Gastrocnemius medialis (tissue), 4 donors: ENCODE data around the gene RBPJ. TPM values are rescaled to one million over a fixed set of nuclear protein-coding genes. Genes with fewer than 3 reads are reported as not detected.

Experiments
- ATAC-seq, 2 donors: fragments of 150-250 bp; one replicate each; pipeline ENCODE4 v1.9.1; 2016
- DNase-seq, 2 donors: peaks; one replicate each; pipeline ENCODE4 v3.0.0-alpha.2; 2019
- H3K27ac ChIP-seq, 4 donors: fragments of 200-600 bp; sonication (generic); 1 replicate in 1 of 4; 2 replicates in 3 of 4; pipeline ENCODE4 v1.5.1; 2016 to 2018; ENCODE audit warnings: mild to moderate bottlenecking in 2 of 4, moderate library complexity in 1 of 4
- H3K27me3 ChIP-seq, 3 donors: fragments of 200-600 bp; sonication (generic) in 2 of 3; 1 replicate in 1 of 3; 2 replicates in 2 of 3; pipeline versions ENCODE4 v1.5.1 to v1.6.0; 2016 to 2019; ENCODE audit warnings: mild to moderate bottlenecking in 1 of 3, moderate library complexity in 1 of 3
- H3K36me3 ChIP-seq, 2 donors: fragments of 200-600 bp; sonication (generic) in 1 of 2; one replicate each; pipeline ENCODE4 v1.5.1; 2017 to 2018
- H3K4me1 ChIP-seq, 2 donors: fragments of 200-600 bp; sonication (generic) in 1 of 2; one replicate each; pipeline ENCODE4 v1.5.1; 2016 to 2017; ENCODE audit warnings: mild to moderate bottlenecking in 2 of 2
- H3K4me3 ChIP-seq, 4 donors: fragments of 200-600 bp; sonication (generic) in 3 of 4; 1 replicate in 1 of 4; 2 replicates in 3 of 4; pipeline ENCODE4 v1.5.1; 2016 to 2019; ENCODE audit warnings: mild to moderate bottlenecking in 2 of 4
- H3K9me3 ChIP-seq, 3 donors: fragments of 200-600 bp; sonication (generic) in 2 of 3; 1 replicate in 1 of 3; 2 replicates in 2 of 3; pipeline ENCODE4 v1.5.1; 2016 to 2019
- CTCF ChIP-seq, 5 experiments: fragments of 450-650 bp in 3 of 5; fragments of 200-600 bp in 2 of 5; sonication (generic) in 2 of 5; IDR thresholded peaks in 4 of 5; conservative IDR thresholded peaks in 1 of 5; 1 replicate in 4 of 5; 2 replicates in 1 of 5; pipeline ENCODE4 v1.5.1; 2016 to 2019; ENCODE audit warnings: antibody characterized with exemption in 5 of 5, mild to moderate bottlenecking in 3 of 5, moderate library complexity in 3 of 5
- POLR2A ChIP-seq, 2 donors: fragments of 450-650 bp; IDR thresholded peaks; one replicate each; pipeline ENCODE4 v1.6.1; 2017; ENCODE audit warnings: antibody characterized with exemption in 2 of 2, mild to moderate bottlenecking in 2 of 2, moderate library complexity in 2 of 2
- in situ Hi-C, 4 donors: fragments of 200-750 bp; cut with MboI; loops; one replicate each; pipeline versions ENCODE4 v1.15.0 to v1.8.0; 2017; ENCODE audit warnings: low sequenced_read_pairs in 4 of 4
- intact Hi-C: fragments of 100-400 bp; cut with DNase I; formaldehyde crosslinking; loops from one replicate; pipeline ENCODE4 v1.15.1; 2023; ENCODE audit warnings: low total_unique reads
- total RNA-seq, 4 donors: library from RNA; depleted of rRNA; stranded (reverse); fragments of >200 nt; gene quantifications; one replicate each; pipeline versions ENCODE4 v1.1.0 to v1.2.3, GENCODE V29; 2016

RBPJ gene
- total RNA-seq, 4 donors from 2014 or later = 22.8 to 73.3 (median 37.1) TPM

GRCh38 chr4:26441102-26441501, 120.3 kb downstream of the RBPJ start:
- Histone ChIP-seq H3K36me3 (peaks cover 0 to 5% of the 10 kb centered on the region in 2 donors), H3K27me3 (no peaks in the 10 kb centered on the region), H3K9me3 (no peaks in the 10 kb centered on the region), H3K27ac (no peak overlapping the region), H3K4me1 (peaks cover 5 to 8% of the 10 kb centered on the region in 2 donors), H3K4me3 (no peak overlapping the region)
- DNase-seq = no peak
- in situ Hi-C loops (no loop called here), intact Hi-C loops (no loop called here)
- ATAC-seq = no peak
- TF ChIP-seq CTCF (IDR thresholded peaks at IDR 0.05 in 4 of 5, conservative IDR thresholded peaks at IDR 0.05 in 1 of 5) (no peak), POLR2A (IDR thresholded peaks at IDR 0.05) (no peak)

- TF ChIP-seq CTCF (IDR thresholded peaks at IDR 0.05 in 4 of 5, conservative IDR thresholded peaks at IDR 0.05 in 1 of 5) (no peak), POLR2A (IDR thresholded peaks at IDR 0.05) (no peak)
- H3K4me1 ChIP-seq = peaks cover 5 to 8% of the 10 kb centered on the region in 2 donors
- ATAC-seq = no peak
- no peaks in the 10 kb centered on the region for H3K9me3 ChIP-seq
- intact Hi-C loops (no loop called here), in situ Hi-C loops (no loop called here)
- H3K27ac ChIP-seq = no peak overlapping the region
- DNase-seq = no peak
- H3K27me3 ChIP-seq = no peaks in the 10 kb centered on the region
- H3K4me3 ChIP-seq = no peak overlapping the region
- no peaks in the 10 kb centered on the region for H3K36me3 ChIP-seq
Observed at GRCh38 chr4:26441771-26442170, 121.0 kb downstream of the RBPJ start.

DNA sequence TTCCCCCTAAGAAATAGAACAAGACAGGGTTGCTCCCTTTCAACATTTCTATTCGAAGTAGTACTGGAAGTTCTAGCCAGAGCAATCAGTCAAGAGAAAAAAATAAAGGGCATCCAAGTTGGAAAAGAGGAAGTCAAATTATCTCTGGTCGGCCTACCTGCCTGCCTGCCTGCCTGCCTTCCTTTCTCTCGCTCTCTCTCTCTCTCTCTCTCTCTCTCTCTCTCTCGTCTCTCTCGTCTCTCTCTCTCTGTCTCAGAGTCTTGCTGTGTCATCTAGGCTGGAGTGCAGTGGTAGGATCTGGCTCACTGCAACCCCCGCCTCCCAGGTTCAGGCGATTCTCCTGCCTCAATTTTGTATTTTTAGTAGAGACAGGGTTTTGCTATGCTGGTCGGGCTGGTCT, 126.6 kb downstream of the RBPJ start:
- Histone ChIP-seq H3K27ac (no peak overlapping the region), H3K4me1 (no peaks in the 10 kb centered on the region), H3K9me3 (no peaks in the 10 kb centered on the region), H3K36me3 (no peaks in the 10 kb centered on the region), H3K27me3 (no peaks in the 10 kb centered on the region), H3K4me3 (no peak overlapping the region)
- in situ Hi-C loops (no loop called here), intact Hi-C loops (no loop called here)
- TF ChIP-seq CTCF (IDR thresholded peaks at IDR 0.05 in 4 of 5, conservative IDR thresholded peaks at IDR 0.05 in 1 of 5) = no peak
- no peak for TF ChIP-seq POLR2A (IDR thresholded peaks at IDR 0.05)
- DNase-seq = no peak
- no peak for ATAC-seq

DNA sequence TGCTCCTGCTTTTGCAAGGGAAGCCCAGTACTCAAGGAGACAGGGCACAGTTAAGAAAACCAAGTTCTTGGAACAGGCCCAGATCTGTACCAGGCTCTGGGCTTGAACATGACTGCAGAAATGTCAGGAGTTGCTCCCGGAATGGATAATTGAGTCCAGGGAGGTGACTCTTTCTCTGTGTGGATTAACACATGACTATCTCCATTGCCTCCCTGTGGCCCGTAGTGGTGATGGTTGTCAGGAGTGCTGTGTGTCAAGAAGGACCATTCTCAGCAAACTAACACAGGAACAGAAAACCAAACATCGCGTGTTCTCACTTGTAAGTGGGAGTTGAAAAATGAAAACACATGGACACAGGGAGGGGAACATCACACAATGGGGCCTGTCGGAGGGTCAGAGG, 129.6 kb downstream of the RBPJ start:
- DNase-seq (no peak), ATAC-seq (no peak)
- H3K9me3 ChIP-seq = no peaks in the 10 kb centered on the region
- TF ChIP-seq CTCF (IDR thresholded peaks at IDR 0.05 in 4 of 5, conservative IDR thresholded peaks at IDR 0.05 in 1 of 5) (no peak), POLR2A (IDR thresholded peaks at IDR 0.05) (no peak)
- intact Hi-C loops (no loop called here), in situ Hi-C loops (loop anchor here (10.0 to 25.0 kb wide), 5 partner anchors 112 to 562 kb away; no protein-coding TSS in a partner anchor)
- no peak overlapping the region for H3K4me3 ChIP-seq
- H3K27ac ChIP-seq = no peak overlapping the region
- H3K36me3 ChIP-seq = no peaks in the 10 kb centered on the region
- no peaks in the 10 kb centered on the region for H3K27me3 ChIP-seq
- no peaks in the 10 kb centered on the region for H3K4me1 ChIP-seq

GRCh38 chr4:26451597-26451996, 130.8 kb downstream of the RBPJ start:
- in situ Hi-C loops = loop anchor here (10.0 to 25.0 kb wide), 5 partner anchors 111 to 561 kb away; no protein-coding TSS in a partner anchor
- no peaks in the 10 kb centered on the region for H3K36me3 ChIP-seq
- H3K9me3 ChIP-seq = no peaks in the 10 kb centered on the region
- TF ChIP-seq CTCF (IDR thresholded peaks at IDR 0.05 in 4 of 5, conservative IDR thresholded peaks at IDR 0.05 in 1 of 5) (no peak), POLR2A (IDR thresholded peaks at IDR 0.05) (no peak)
- H3K27me3 ChIP-seq = no peaks in the 10 kb centered on the region
- H3K27ac ChIP-seq = no peak overlapping the region
- ATAC-seq = no peak
- H3K4me3 ChIP-seq = no peak overlapping the region
- DNase-seq = no peak
- intact Hi-C loops = no loop called here
- H3K4me1 ChIP-seq = no peaks in the 10 kb centered on the region
